HEK293 (cell line): ENCODE data around the gene GINS2.
A peak's percentile ranks its signal among the peaks of the same experiment; 100 is the strongest.

Experiments
- CTCF ChIA-PET: fragments of 350-600 bp; formaldehyde crosslinking; extraction: SDS; loops from one replicate; lab custom pipeline; 2021; ENCODE audit warnings: antibody characterized with exemption; lab: Yijun Ruan, JAX
- POLR2A ChIA-PET: fragments of 300-600 bp; formaldehyde crosslinking; extraction: SDS; loops from one replicate; lab custom pipeline; 2020; ENCODE audit warnings: antibody characterized with exemption, inconsistent platforms; lab: Yijun Ruan, JAX
- H3K27ac ChIP-seq: fragments of 200-500 bp; sonication (Bioruptor generic); 2 replicates; pipeline ENCODE4 v1.5.1; 2014; ENCODE audit warnings: low read depth, low read length, control low read depth, inconsistent platforms; ENCODE audit errors: extremely low read depth
- H3K36me3 ChIP-seq, 2 experiments: fragments of 200-500 bp in 1 of 2; sonication (Bioruptor generic) in 1 of 2; 1 replicate in 1 of 2; 2 replicates in 1 of 2; pipeline ENCODE4 v1.5.1; 2014 to 2017; ENCODE audit warnings: inconsistent platforms in 2 of 2, low read length in 2 of 2; ENCODE audit not compliant: control insufficient read depth in 2 of 2, insufficient read depth in 1 of 2
- H3K4me1 ChIP-seq: fragments of 200-500 bp; sonication (Bioruptor generic); 2 replicates; pipeline ENCODE4 v1.5.1; 2014; ENCODE audit warnings: mild to moderate bottlenecking, low read length, inconsistent platforms; ENCODE audit not compliant: control insufficient read depth, insufficient read depth
- H3K4me3 ChIP-seq: 2 replicates; pipeline ENCODE4 v1.5.1; 2011; ENCODE audit warnings: low read depth, mild to moderate bottlenecking, control low read depth, low read length, moderate library complexity
- H3K9me3 ChIP-seq: fragments of 200-500 bp; sonication (Bioruptor generic); 2 replicates; pipeline ENCODE4 v1.5.1; 2014; ENCODE audit warnings: low read depth, low read length, inconsistent platforms; ENCODE audit not compliant: control insufficient read depth, insufficient read depth
- EGR2 ChIP-seq: fragments of 450-650 bp; formaldehyde crosslinking; IDR thresholded peaks from 2 replicates; pipeline ENCODE4 v1.5.1; 2016; ENCODE audit warnings: low read depth, missing biosample characterization, missing genetic modification characterization
- HOXA7 ChIP-seq: sonication (generic); formaldehyde crosslinking; IDR thresholded peaks from 2 replicates; pipeline ENCODE4 v1.8.1; 2022; ENCODE audit warnings: missing genetic modification reagents, borderline replicate concordance
- KLF1 ChIP-seq: fragments of 450-650 bp; formaldehyde crosslinking; IDR thresholded peaks from 2 replicates; pipeline ENCODE4 v1.5.1; 2016; ENCODE audit warnings: missing biosample characterization, missing genetic modification characterization
- KLF10 ChIP-seq: fragments of 450-650 bp; IDR thresholded peaks from 2 replicates; pipeline ENCODE4 v1.5.1; 2018; ENCODE audit warnings: missing biosample characterization, mild to moderate bottlenecking, missing genetic modification characterization
- MYNN ChIP-seq: fragments of 450-650 bp; formaldehyde crosslinking; IDR thresholded peaks from 2 replicates; pipeline ENCODE4 v1.5.1; 2016; ENCODE audit warnings: missing biosample characterization, missing genetic modification characterization, borderline replicate concordance
- PBX3 ChIP-seq: sonication (generic); formaldehyde crosslinking; IDR thresholded peaks from 2 replicates; pipeline ENCODE4 v1.8.1; 2022; ENCODE audit warnings: mild to moderate bottlenecking, moderate library complexity, missing genetic modification reagents
- SETDB1 ChIP-seq: IDR thresholded peaks from one replicate; pipeline ENCODE4 v1.6.1; 2017; ENCODE audit warnings: mild to moderate bottlenecking, low read length, moderate library complexity, mixed read lengths; ENCODE audit not compliant: insufficient read length
- TCF7L2 ChIP-seq: IDR thresholded peaks from 2 replicates; pipeline ENCODE4 v1.6.1; 2011; ENCODE audit warnings: low read depth, mild to moderate bottlenecking, inconsistent platforms, low read length, moderate library complexity, borderline replicate concordance
- YY1 ChIP-seq: fragments of 450-650 bp; formaldehyde crosslinking; IDR thresholded peaks from 2 replicates; pipeline ENCODE4 v1.5.1; 2018; ENCODE audit warnings: missing biosample characterization, missing genetic modification characterization
- ZBTB1 ChIP-seq: fragments of 450-650 bp; formaldehyde crosslinking; IDR thresholded peaks from 2 replicates; pipeline ENCODE4 v1.5.1; 2016; ENCODE audit warnings: missing biosample characterization, missing genetic modification characterization
- ZBTB48 ChIP-seq: fragments of 450-650 bp; formaldehyde crosslinking; IDR thresholded peaks from 2 replicates; pipeline ENCODE4 v1.5.1; 2016; ENCODE audit warnings: missing biosample characterization, missing genetic modification characterization
- ZEB2 ChIP-seq: fragments of 450-650 bp; formaldehyde crosslinking; IDR thresholded peaks from 2 replicates; pipeline ENCODE4 v1.5.1; 2016; ENCODE audit warnings: missing biosample characterization, missing genetic modification characterization
- ZFHX2 ChIP-seq: fragments of 450-650 bp; formaldehyde crosslinking; conservative IDR thresholded peaks from 2 replicates; pipeline ENCODE4 v1.5.1; 2016; ENCODE audit warnings: missing biosample characterization, missing genetic modification characterization
- ZFP37 ChIP-seq: fragments of 450-650 bp; formaldehyde crosslinking; IDR thresholded peaks from 2 replicates; pipeline ENCODE4 v1.5.1; 2016; ENCODE audit warnings: missing biosample characterization, missing genetic modification characterization
- ZNF121 ChIP-seq: fragments of 450-650 bp; formaldehyde crosslinking; IDR thresholded peaks from 2 replicates; pipeline ENCODE4 v1.5.1; 2016; ENCODE audit warnings: missing biosample characterization, missing genetic modification characterization
- ZNF2 ChIP-seq: fragments of 450-650 bp; formaldehyde crosslinking; IDR thresholded peaks from 2 replicates; pipeline ENCODE4 v1.5.1; 2016; ENCODE audit warnings: missing biosample characterization, missing genetic modification characterization
- ZNF23 ChIP-seq: fragments of 450-650 bp; formaldehyde crosslinking; IDR thresholded peaks from 2 replicates; pipeline ENCODE4 v1.5.1; 2016; ENCODE audit warnings: missing biosample characterization, missing genetic modification characterization, borderline replicate concordance
- ZNF341 ChIP-seq: fragments of 450-650 bp; formaldehyde crosslinking; IDR thresholded peaks from 2 replicates; pipeline ENCODE4; 2016; ENCODE audit warnings: low read depth, missing biosample characterization, missing genetic modification characterization
- ZNF768 ChIP-seq: fragments of 450-650 bp; formaldehyde crosslinking; IDR thresholded peaks from 2 replicates; pipeline ENCODE4 v1.5.1; 2018; ENCODE audit warnings: missing biosample characterization, mild to moderate bottlenecking, missing genetic modification characterization
- ZSCAN16 ChIP-seq: fragments of 450-650 bp; formaldehyde crosslinking; IDR thresholded peaks from 2 replicates; pipeline ENCODE4 v1.5.1; 2016; ENCODE audit warnings: missing biosample characterization, missing genetic modification characterization
- TF ChIP-seq, protein P1 (sequence below): fragments of 450-650 bp; formaldehyde crosslinking; IDR thresholded peaks from 2 replicates; pipeline ENCODE4 v1.5.1; 2017; ENCODE audit warnings: missing biosample characterization, missing genetic modification characterization

Gene GINS2

GRCh38 chr16:85706449-85707034, 17.8 kb upstream of the GINS2 start (continued):
- TF ChIP-seq EGR2 (tag by site-specific recombination) (peak; percentile 16; the same call in 1 of the 2 replicates), TCF7L2 (no peak), ZNF121 (tag by site-specific recombination) (peak; percentile 79), ZSCAN16 (tag by site-specific recombination) (no peak), YY1 (tag by site-specific recombination) (no peak), ZFP37 (no peak), PBX3 (CRISPR knock-in tag) (no peak), MYNN (tag by site-specific recombination) (no peak), SETDB1 (no peak), ZBTB1 (tag by site-specific recombination) (no peak), KLF10 (tag by site-specific recombination) (no peak), ZEB2 (tag by site-specific recombination) (no peak)

DNA sequence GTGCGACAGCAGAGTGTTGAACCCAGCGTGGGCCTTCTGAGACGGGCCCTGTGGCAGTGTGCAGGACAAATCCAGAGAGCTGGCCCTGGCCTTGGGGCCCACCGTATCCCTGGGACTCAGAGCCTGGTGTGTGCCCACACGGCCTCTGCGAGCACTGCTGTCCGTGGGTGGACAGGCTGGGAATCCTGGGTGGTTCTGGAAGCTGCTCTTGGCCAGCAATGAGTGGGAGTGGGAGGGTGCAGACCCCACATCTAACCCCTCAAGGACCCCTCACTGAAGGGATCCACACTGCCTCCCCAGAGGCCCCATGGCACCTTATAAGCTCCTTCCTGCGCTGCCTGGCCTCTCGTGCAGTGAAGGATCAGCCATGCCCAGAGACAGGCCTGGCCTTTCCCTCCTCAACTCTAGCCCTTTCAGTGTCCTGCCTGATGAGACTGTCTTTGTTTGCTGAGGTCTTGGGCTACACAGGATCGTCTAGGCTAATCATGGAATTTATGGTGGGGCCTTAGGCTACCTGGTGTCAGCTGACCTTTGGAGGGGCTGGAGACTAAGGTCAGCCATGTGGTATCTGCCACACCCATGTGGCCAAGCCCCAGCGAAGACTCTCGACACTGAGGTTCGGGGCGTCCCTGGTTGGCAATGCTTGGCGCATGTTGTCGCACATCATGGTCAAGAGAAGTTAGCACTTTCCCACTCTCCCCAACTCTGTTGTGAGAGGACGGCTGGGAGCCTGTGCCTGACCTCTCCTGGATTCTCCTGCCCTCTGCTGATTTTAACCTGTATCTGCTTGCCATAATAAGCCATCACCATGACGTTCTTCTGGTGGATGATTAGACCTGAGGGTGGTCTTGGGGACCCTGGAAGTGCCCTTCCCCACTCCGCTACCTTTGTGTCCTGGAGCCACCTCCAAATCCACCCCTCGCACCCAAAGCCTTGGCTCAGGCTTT, 16.4 kb upstream of the GINS2 start:
- Histone ChIP-seq H3K27ac (no peak overlapping the region), H3K9me3 (no peaks in the 10 kb centered on the region), H3K36me3 (no peaks in the 10 kb centered on the region), H3K4me1 (no peaks in the 10 kb centered on the region), H3K4me3 (no peak overlapping the region)
- CTCF ChIA-PET: interaction anchor here (0.6 to 0.8 kb wide), 2 partner anchors 12 to 13 kb away, joined by 3 to 6 read pairs; no protein-coding TSS in a partner anchor
- POLR2A ChIA-PET: interaction anchor here (0.6 kb wide), 2 partner anchors 20 to 91 kb away, joined by 3 to 5 read pairs; no protein-coding TSS in a partner anchor
- no peak for TF ChIP-seq HOXA7
- TF ChIP-seq EGR2 (tag by site-specific recombination): peak; percentile 62
- peak; percentile 64 for TF ChIP-seq ZFHX2

- Histone ChIP-seq H3K9me3 (no peaks in the 10 kb centered on the region), H3K27ac (no peak overlapping the region)
- CTCF ChIA-PET: interaction anchor here (0.7 kb wide), 1 partner anchor 240 kb away, joined by 4 read pairs; no protein-coding TSS in a partner anchor
- POLR2A ChIA-PET: no interaction called here
- TF ChIP-seq TCF7L2: no peak
- TF ChIP-seq, protein P1, sequence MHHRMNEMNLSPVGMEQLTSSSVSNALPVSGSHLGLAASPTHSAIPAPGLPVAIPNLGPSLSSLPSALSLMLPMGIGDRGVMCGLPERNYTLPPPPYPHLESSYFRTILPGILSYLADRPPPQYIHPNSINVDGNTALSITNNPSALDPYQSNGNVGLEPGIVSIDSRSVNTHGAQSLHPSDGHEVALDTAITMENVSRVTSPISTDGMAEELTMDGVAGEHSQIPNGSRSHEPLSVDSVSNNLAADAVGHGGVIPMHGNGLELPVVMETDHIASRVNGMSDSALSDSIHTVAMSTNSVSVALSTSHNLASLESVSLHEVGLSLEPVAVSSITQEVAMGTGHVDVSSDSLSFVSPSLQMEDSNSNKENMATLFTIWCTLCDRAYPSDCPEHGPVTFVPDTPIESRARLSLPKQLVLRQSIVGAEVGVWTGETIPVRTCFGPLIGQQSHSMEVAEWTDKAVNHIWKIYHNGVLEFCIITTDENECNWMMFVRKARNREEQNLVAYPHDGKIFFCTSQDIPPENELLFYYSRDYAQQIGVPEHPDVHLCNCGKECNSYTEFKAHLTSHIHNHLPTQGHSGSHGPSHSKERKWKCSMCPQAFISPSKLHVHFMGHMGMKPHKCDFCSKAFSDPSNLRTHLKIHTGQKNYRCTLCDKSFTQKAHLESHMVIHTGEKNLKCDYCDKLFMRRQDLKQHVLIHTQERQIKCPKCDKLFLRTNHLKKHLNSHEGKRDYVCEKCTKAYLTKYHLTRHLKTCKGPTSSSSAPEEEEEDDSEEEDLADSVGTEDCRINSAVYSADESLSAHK (tag by site-specific recombination): no peak
- no peak for TF ChIP-seq ZNF2 (tag by site-specific recombination)
- no peak for TF ChIP-seq ZBTB48 (tag by site-specific recombination)
- no peak for TF ChIP-seq KLF1 (tag by site-specific recombination)
- no peak for TF ChIP-seq ZNF23
- TF ChIP-seq ZNF768 (tag by site-specific recombination): no peak
- no peak for TF ChIP-seq ZNF341 (tag by site-specific recombination)
- TF ChIP-seq, all 188 proteins: peak for 0
- no peaks in the 10 kb centered on the region for H3K4me1 ChIP-seq
- H3K36me3 ChIP-seq: no peaks in the 10 kb centered on the region
- no peak overlapping the region for H3K4me3 ChIP-seq
These were observed 15.3 kb upstream of the GINS2 start for GRCh38 chr16:85704011-85704410.
